Measurements from ENCODE around the gene DDOST.

DDOST gene

GRCh38 chr1:20660847-20661206 is 342 bp downstream of the DDOST start:
- TF ChIP-seq FOXM1 (IDR thresholded peaks at IDR 0.05; ENCODE audit: borderline replicate concordance, low read depth) (no peak), TCF12 (IDR thresholded peaks at IDR 0.05; ENCODE audit: low read depth) (no peak), YY1 (IDR thresholded peaks at IDR 0.05; ENCODE audit: low read depth) (no peak), RAD21 (IDR thresholded peaks at IDR 0.05; ENCODE audit: low read depth) (no peak), EGR1 (IDR thresholded peaks at IDR 0.05) (no peak), ZBTB7A (IDR thresholded peaks at IDR 0.05; ENCODE audit: low read depth) (no peak), CEBPB (IDR thresholded peaks at IDR 0.05) (no peak), CREB1 (IDR thresholded peaks at IDR 0.05; ENCODE audit: low read depth) (no peak), NFIC (IDR thresholded peaks at IDR 0.05) (no peak), TAF1 (IDR thresholded peaks at IDR 0.05; ENCODE audit: low read depth) (no peak), EP300 (IDR thresholded peaks at IDR 0.05; ENCODE audit: borderline replicate concordance) (no peak), MAX (IDR thresholded peaks at IDR 0.05) (no peak), TEAD4 (IDR thresholded peaks at IDR 0.05) (no peak)
- TF ChIP-seq, protein P1, sequence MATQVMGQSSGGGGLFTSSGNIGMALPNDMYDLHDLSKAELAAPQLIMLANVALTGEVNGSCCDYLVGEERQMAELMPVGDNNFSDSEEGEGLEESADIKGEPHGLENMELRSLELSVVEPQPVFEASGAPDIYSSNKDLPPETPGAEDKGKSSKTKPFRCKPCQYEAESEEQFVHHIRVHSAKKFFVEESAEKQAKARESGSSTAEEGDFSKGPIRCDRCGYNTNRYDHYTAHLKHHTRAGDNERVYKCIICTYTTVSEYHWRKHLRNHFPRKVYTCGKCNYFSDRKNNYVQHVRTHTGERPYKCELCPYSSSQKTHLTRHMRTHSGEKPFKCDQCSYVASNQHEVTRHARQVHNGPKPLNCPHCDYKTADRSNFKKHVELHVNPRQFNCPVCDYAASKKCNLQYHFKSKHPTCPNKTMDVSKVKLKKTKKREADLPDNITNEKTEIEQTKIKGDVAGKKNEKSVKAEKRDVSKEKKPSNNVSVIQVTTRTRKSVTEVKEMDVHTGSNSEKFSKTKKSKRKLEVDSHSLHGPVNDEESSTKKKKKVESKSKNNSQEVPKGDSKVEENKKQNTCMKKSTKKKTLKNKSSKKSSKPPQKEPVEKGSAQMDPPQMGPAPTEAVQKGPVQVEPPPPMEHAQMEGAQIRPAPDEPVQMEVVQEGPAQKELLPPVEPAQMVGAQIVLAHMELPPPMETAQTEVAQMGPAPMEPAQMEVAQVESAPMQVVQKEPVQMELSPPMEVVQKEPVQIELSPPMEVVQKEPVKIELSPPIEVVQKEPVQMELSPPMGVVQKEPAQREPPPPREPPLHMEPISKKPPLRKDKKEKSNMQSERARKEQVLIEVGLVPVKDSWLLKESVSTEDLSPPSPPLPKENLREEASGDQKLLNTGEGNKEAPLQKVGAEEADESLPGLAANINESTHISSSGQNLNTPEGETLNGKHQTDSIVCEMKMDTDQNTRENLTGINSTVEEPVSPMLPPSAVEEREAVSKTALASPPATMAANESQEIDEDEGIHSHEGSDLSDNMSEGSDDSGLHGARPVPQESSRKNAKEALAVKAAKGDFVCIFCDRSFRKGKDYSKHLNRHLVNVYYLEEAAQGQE (IDR thresholded peaks at IDR 0.05; ENCODE audit: low read depth), result no peak
- TF ChIP-seq, protein P2, sequence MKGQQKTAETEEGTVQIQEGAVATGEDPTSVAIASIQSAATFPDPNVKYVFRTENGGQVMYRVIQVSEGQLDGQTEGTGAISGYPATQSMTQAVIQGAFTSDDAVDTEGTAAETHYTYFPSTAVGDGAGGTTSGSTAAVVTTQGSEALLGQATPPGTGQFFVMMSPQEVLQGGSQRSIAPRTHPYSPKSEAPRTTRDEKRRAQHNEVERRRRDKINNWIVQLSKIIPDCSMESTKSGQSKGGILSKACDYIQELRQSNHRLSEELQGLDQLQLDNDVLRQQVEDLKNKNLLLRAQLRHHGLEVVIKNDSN (IDR thresholded peaks at IDR 0.05), result no peak

DNA sequence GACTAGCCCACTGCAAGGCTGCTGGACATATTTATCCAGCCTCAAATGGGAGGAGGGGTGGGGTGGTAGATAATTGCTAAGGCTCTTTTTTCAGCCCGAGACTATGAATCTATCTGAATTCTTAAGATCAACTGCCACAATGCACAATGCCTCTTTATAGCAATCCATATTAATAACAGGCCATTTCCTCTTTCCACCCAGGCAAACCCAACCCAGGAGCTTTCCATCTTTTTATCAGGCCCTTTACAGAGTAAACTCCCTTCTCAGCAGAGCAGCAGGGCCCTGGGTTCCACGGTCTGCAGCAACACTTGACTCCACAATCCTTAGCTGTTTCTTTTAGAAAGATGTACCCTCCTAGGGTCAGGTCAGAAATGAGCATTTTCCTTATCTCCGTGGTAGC is 806 bp downstream of the DDOST start:
- TF ChIP-seq TAF1 (IDR thresholded peaks at IDR 0.05; ENCODE audit: low read depth), result no peak
- no peak for TF ChIP-seq CEBPB (IDR thresholded peaks at IDR 0.05)
- TF ChIP-seq, protein P1 (IDR thresholded peaks at IDR 0.05; ENCODE audit: low read depth), result no peak
- TF ChIP-seq CREB1 (IDR thresholded peaks at IDR 0.05; ENCODE audit: low read depth), result no peak
- TF ChIP-seq EP300 (IDR thresholded peaks at IDR 0.05; ENCODE audit: borderline replicate concordance), result no peak

- TF ChIP-seq RAD21 (IDR thresholded peaks at IDR 0.05; ENCODE audit: low read depth) (no peak), ZBTB7A (IDR thresholded peaks at IDR 0.05; ENCODE audit: low read depth) (no peak), CREB1 (IDR thresholded peaks at IDR 0.05; ENCODE audit: low read depth) (no peak), EGR1 (IDR thresholded peaks at IDR 0.05) (no peak)
- TF ChIP-seq, protein P1 (IDR thresholded peaks at IDR 0.05; ENCODE audit: low read depth), result no peak
These were observed 2.8 kb downstream of the DDOST start for GRCh38 chr1:20658166-20658915.

GRCh38 chr1:20657024-20657423 is 4.1 kb downstream of the DDOST start:
- no peak for TF ChIP-seq MAX (IDR thresholded peaks at IDR 0.05)
- no peak for TF ChIP-seq EP300 (IDR thresholded peaks at IDR 0.05; ENCODE audit: borderline replicate concordance)
- no peak for TF ChIP-seq TCF12 (IDR thresholded peaks at IDR 0.05; ENCODE audit: low read depth)
- no peak for TF ChIP-seq FOXM1 (IDR thresholded peaks at IDR 0.05; ENCODE audit: borderline replicate concordance, low read depth)
- no peak for TF ChIP-seq TAF1 (IDR thresholded peaks at IDR 0.05; ENCODE audit: low read depth)
- TF ChIP-seq TEAD4 (IDR thresholded peaks at IDR 0.05), result no peak
- TF ChIP-seq EGR1 (IDR thresholded peaks at IDR 0.05), result no peak
- TF ChIP-seq CEBPB (IDR thresholded peaks at IDR 0.05), result no peak
- TF ChIP-seq RAD21 (IDR thresholded peaks at IDR 0.05; ENCODE audit: low read depth), result no peak
- TF ChIP-seq CREB1 (IDR thresholded peaks at IDR 0.05; ENCODE audit: low read depth), result no peak
- TF ChIP-seq YY1 (IDR thresholded peaks at IDR 0.05; ENCODE audit: low read depth), result no peak
- TF ChIP-seq, protein P2 (IDR thresholded peaks at IDR 0.05), result no peak
- TF ChIP-seq ZBTB7A (IDR thresholded peaks at IDR 0.05; ENCODE audit: low read depth), result no peak
- no peak for TF ChIP-seq NFIC (IDR thresholded peaks at IDR 0.05)
- TF ChIP-seq, protein P1 (IDR thresholded peaks at IDR 0.05; ENCODE audit: low read depth), result no peak

Data from Ishikawa (cell line).